Activated B cell treated with CpG ODN at 0.5 μM for 24 hours (primary cell): ENCODE results near the gene GGPS1. TPM values are rescaled to one million over a fixed set of nuclear protein-coding genes. Genes with fewer than 3 reads are reported as not detected.
"Not testable (repeated sequence)": the region's sequence is repeated elsewhere in the genome, so short reads cannot be mapped to it uniquely, and the experiment has no call there.

Experiments
- ATAC-seq: fragments of 200-7000 bp; cut with Tn5 transposase; one replicate; pipeline ENCODE4 v1.10.0; 2021; ENCODE audit warnings: low read depth, mild to moderate bottlenecking, moderate library complexity
- CTCF ChIA-PET: fragments of 350-600 bp; sonication (Branson Sonifier 250); formaldehyde crosslinking; loops from one replicate; lab custom pipeline; 2021; ENCODE audit warnings: antibody characterized with exemption; lab: Charles Lee
- POLR2A ChIA-PET: fragments of 350-600 bp; sonication (Branson Sonifier 250); formaldehyde crosslinking; loops from one replicate; lab custom pipeline; 2021; ENCODE audit warnings: antibody characterized with exemption; lab: Charles Lee
- DNase-seq: peaks from one replicate; pipeline ENCODE4 v3.0.0; 2022
- H3K27ac Mint-ChIP-seq: one replicate; pipeline ENCODE4 v1.8.0; 2020; ENCODE audit warnings: mixed read lengths
- H3K27me3 Mint-ChIP-seq: one replicate; pipeline ENCODE4 v1.8.0; 2021; ENCODE audit warnings: mixed read lengths
- H3K36me3 Mint-ChIP-seq: one replicate; pipeline ENCODE4 v1.8.0; 2021; ENCODE audit warnings: low read depth, mixed read lengths
- H3K4me1 Mint-ChIP-seq: one replicate; pipeline ENCODE4 v1.8.0; 2021; ENCODE audit warnings: mixed read lengths
- H3K4me3 Mint-ChIP-seq: one replicate; pipeline ENCODE4 v1.8.0; 2020; ENCODE audit warnings: mild to moderate bottlenecking, mixed read lengths
- H3K9me3 Mint-ChIP-seq: one replicate; pipeline ENCODE4 v1.8.0; 2020; ENCODE audit warnings: mixed read lengths
- CTCF ChIP-seq: fragments of 200-600 bp; IDR thresholded peaks from one replicate; pipeline ENCODE4 v1.8.0; 2022; ENCODE audit warnings: antibody characterized with exemption, mild to moderate bottlenecking
- intact Hi-C: fragments of 100-400 bp; cut with micrococcal nuclease; formaldehyde crosslinking; loops from one replicate; pipeline ENCODE4 v1.15.1; 2024
- total RNA-seq: library from RNA; stranded (reverse); gene quantifications from 2 replicates; pipeline ENCODE4 v1.2.3, GENCODE V29; 2022

Gene GGPS1
- total RNA-seq, 1 donor from 2014 or later: 33.8 TPM

GRCh38 chr1:235343726-235344125, 15.4 kb downstream of the GGPS1 start:
- POLR2A ChIA-PET: no interaction called here
- no peaks in the 10 kb centered on the region for H3K27me3 Mint-ChIP-seq
- intact Hi-C loops: no loop called here
- ATAC-seq (no peak), DNase-seq (no peak)
- CTCF ChIA-PET: interaction anchor here (1.0 kb wide), 1 partner anchor 85 kb away, joined by 3 read pairs; no protein-coding TSS in a partner anchor
- TF ChIP-seq CTCF: no peak
- no peak overlapping the region for H3K27ac Mint-ChIP-seq
- no peaks in the 10 kb centered on the region for H3K9me3 Mint-ChIP-seq
- no peak overlapping the region for H3K4me3 Mint-ChIP-seq
- H3K4me1 Mint-ChIP-seq: no peaks in the 10 kb centered on the region
- H3K36me3 Mint-ChIP-seq: peaks cover 45% of the 10 kb centered on the region

- H3K9me3 Mint-ChIP-seq: no peaks in the 10 kb centered on the region
Observed at GRCh38 chr1:235351441-235351840, 23.1 kb downstream of the GGPS1 start.

GRCh38 chr1:235351898-235352297, 23.5 kb downstream of the GGPS1 start:
- Mint-ChIP-seq H3K27ac (no peak overlapping the region), H3K4me1 (no peaks in the 10 kb centered on the region), H3K27me3 (no peaks in the 10 kb centered on the region), H3K4me3 (no peak overlapping the region), H3K9me3 (no peaks in the 10 kb centered on the region), H3K36me3 (peaks cover under 1% of the 10 kb centered on the region)
- TF ChIP-seq CTCF: no peak
- DNase-seq (no peak), ATAC-seq (no peak)
- ChIA-PET CTCF (no interaction called here), POLR2A (interaction anchor here (0.6 kb wide), 1 partner anchor 19 kb away, joined by 8 read pairs; no protein-coding TSS in a partner anchor)
- intact Hi-C loops: no loop called here

More at GRCh38 chr1:235351441-235351840, 23.1 kb downstream of the GGPS1 start:
- no peaks in the 10 kb centered on the region for H3K27me3 Mint-ChIP-seq
- intact Hi-C loops: no loop called here
- DNase-seq (no peak), ATAC-seq (no peak)
- ChIA-PET POLR2A (no interaction called here), CTCF (interaction anchor here (1.1 kb wide), 1 partner anchor 9 kb away, joined by 3 read pairs; no protein-coding TSS in a partner anchor)
- no peak overlapping the region for H3K27ac Mint-ChIP-seq
- no peak for TF ChIP-seq CTCF
- peaks cover 3% of the 10 kb centered on the region for H3K36me3 Mint-ChIP-seq
- no peaks in the 10 kb centered on the region for H3K4me1 Mint-ChIP-seq
- no peak overlapping the region for H3K4me3 Mint-ChIP-seq

- no peaks in the 10 kb centered on the region for H3K4me1 Mint-ChIP-seq
- no peaks in the 10 kb centered on the region for H3K27me3 Mint-ChIP-seq
- ChIA-PET CTCF (no interaction called here), POLR2A (interaction anchor here (0.7 kb wide), 1 partner anchor 1201 kb away, joined by 3 read pairs; no protein-coding TSS in a partner anchor)
- H3K27ac Mint-ChIP-seq: no peak overlapping the region
- ATAC-seq: no peak
- no peaks in the 10 kb centered on the region for H3K9me3 Mint-ChIP-seq
- H3K36me3 Mint-ChIP-seq: no peaks in the 10 kb centered on the region
- no peak for DNase-seq
- H3K4me3 Mint-ChIP-seq: no peak overlapping the region
- intact Hi-C loops: no loop called here
- no peak for TF ChIP-seq CTCF
Observed at GRCh38 chr1:235357485-235358373, 29.4 kb downstream of the GGPS1 start.

GRCh38 chr1:235358899-235359298, 30.5 kb downstream of the GGPS1 start:
- Mint-ChIP-seq H3K4me3 (no peak overlapping the region), H3K36me3 (no peaks in the 10 kb centered on the region), H3K27me3 (no peaks in the 10 kb centered on the region), H3K9me3 (no peaks in the 10 kb centered on the region), H3K4me1 (no peaks in the 10 kb centered on the region), H3K27ac (no peak overlapping the region)
- ATAC-seq (no peak), DNase-seq (no peak)
- intact Hi-C loops: no loop called here
- no peak for TF ChIP-seq CTCF
- POLR2A ChIA-PET: interaction anchor here (0.7 kb wide), 1 partner anchor 246 kb away, joined by 3 read pairs; no protein-coding TSS in a partner anchor
- CTCF ChIA-PET: no interaction called here

GRCh38 chr1:235364189-235364588, 35.8 kb downstream of the GGPS1 start:
- H3K36me3 Mint-ChIP-seq, H3K9me3 Mint-ChIP-seq, H3K27me3 Mint-ChIP-seq, CTCF ChIA-PET, DNase-seq, intact Hi-C loops, H3K4me3 Mint-ChIP-seq, H3K27ac Mint-ChIP-seq, ATAC-seq, POLR2A ChIA-PET: not testable (repeated sequence)
- H3K4me1 Mint-ChIP-seq: peaks cover 26% of the 10 kb centered on the region
